Measurements from ENCODE around the gene EIF4ENIF1.

The EIF4ENIF1 gene

GRCh38 chr22:31481129-31481528, 8.5 kb downstream of the EIF4ENIF1 start:
- no peak for TF ChIP-seq CTCF (IDR thresholded peaks at IDR 0.05; ENCODE audit: low read depth, low read length, missing control alignments)
- in situ Hi-C loops (cut with HindIII; ENCODE audit: low sequenced_read_pairs) = no loop called here

GRCh38 chr22:31477329-31477728, 12.3 kb downstream of the EIF4ENIF1 start:
- in situ Hi-C loops (cut with HindIII; ENCODE audit: low sequenced_read_pairs) = no loop called here
- H3K4me3 ChIP-seq (ENCODE audit: low read depth, low read length) = no peak overlapping the region
- no peak for DNase-seq (ENCODE audit: low read depth)
- TF ChIP-seq CTCF (IDR thresholded peaks at IDR 0.05; ENCODE audit: low read depth, low read length, missing control alignments) = no peak

More at GRCh38 chr22:31481129-31481528, 8.5 kb downstream of the EIF4ENIF1 start:
- no peak overlapping the region for H3K4me3 ChIP-seq (ENCODE audit: low read depth, low read length)
- DNase-seq (ENCODE audit: low read depth) = no peak

GRCh38 chr22:31475800-31476199, 13.8 kb downstream of the EIF4ENIF1 start:
- H3K4me3 ChIP-seq (ENCODE audit: low read depth, low read length) = no peak overlapping the region
- DNase-seq (ENCODE audit: low read depth) = no peak
- TF ChIP-seq CTCF (IDR thresholded peaks at IDR 0.05; ENCODE audit: low read depth, low read length, missing control alignments) = no peak
- in situ Hi-C loops (cut with HindIII; ENCODE audit: low sequenced_read_pairs) = no loop called here

GRCh38 chr22:31474743-31475142, 14.9 kb downstream of the EIF4ENIF1 start:
- TF ChIP-seq CTCF (IDR thresholded peaks at IDR 0.05; ENCODE audit: low read depth, low read length, missing control alignments) = no peak
- H3K4me3 ChIP-seq (ENCODE audit: low read depth, low read length) = no peak overlapping the region
- in situ Hi-C loops (cut with HindIII; ENCODE audit: low sequenced_read_pairs) = no loop called here
- DNase-seq (ENCODE audit: low read depth) = peak; percentile 20

GRCh38 chr22:31465307-31465706, 24.3 kb downstream of the EIF4ENIF1 start:
- in situ Hi-C loops (cut with HindIII; ENCODE audit: low sequenced_read_pairs) = no loop called here
- no peak for TF ChIP-seq CTCF (IDR thresholded peaks at IDR 0.05; ENCODE audit: low read depth, low read length, missing control alignments)
- no peak for DNase-seq (ENCODE audit: low read depth)
- no peak overlapping the region for H3K4me3 ChIP-seq (ENCODE audit: low read depth, low read length)

GRCh38 chr22:31461699-31462098, 27.9 kb downstream of the EIF4ENIF1 start:
- DNase-seq (ENCODE audit: low read depth) = no peak
- TF ChIP-seq CTCF (IDR thresholded peaks at IDR 0.05; ENCODE audit: low read depth, low read length, missing control alignments) = no peak
- in situ Hi-C loops (cut with HindIII; ENCODE audit: low sequenced_read_pairs) = no loop called here
- H3K4me3 ChIP-seq (ENCODE audit: low read depth, low read length) = no peak overlapping the region
